Activated effector memory CD4-positive, alpha-beta T cell treated with anti-CD3 and anti-CD28 coated beads, Interleukin-2, amount 50 U/mL, for 16 hours (primary cell): ENCODE data around the gene DYTN.

Experiments
- DNase-seq: peaks from one replicate; pipeline ENCODE4 v3.0.0-alpha.2; 2020

DYTN gene

GRCh38 chr2:206696910-206697309 lies 21.3 kb downstream of the DYTN start:
- DNase-seq, result no peak

- DNase-seq, result no peak
Measured at GRCh38 chr2:206693399-206694137, 24.6 kb downstream of the DYTN start.

DNA sequence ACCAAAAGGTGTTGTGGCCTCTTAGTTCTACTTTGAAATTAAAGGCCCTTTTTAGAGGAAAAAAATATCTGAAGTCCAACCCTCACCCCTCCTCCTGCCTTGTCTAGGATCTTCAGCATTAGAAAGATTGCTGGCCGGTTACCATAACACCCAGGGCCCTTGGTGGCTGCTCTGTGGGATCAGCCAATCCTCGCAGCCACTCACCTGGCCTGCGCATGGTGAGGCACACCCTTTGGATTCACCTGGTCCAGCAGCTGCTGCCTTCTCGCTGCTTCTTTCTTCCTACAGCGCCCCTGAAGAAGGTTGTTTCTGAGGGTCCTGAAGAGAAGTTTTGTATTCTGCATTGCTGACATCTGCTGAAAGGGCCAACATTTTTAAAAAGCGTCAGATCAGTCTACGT lies 25.2 kb downstream of the DYTN start:
- DNase-seq, result no peak

DNA sequence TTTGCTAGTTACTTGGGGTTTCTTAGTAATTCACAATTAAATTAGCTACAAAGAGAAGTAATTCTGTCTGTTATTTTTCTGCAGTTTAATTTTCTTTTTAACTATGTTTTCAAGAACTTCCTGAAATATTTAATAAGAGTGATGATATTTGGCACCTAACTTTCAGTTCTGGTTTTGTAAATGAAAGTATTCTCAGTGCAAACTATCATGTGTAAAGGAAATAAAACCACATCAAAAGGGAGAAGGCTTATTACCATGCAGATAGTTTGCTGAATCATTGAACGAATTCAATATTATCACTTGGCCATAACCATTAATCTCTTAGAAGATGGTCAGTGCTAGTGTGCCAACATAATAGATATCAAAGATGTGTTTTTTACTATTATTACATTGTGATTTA lies 29.2 kb downstream of the DYTN start:
- no peak for DNase-seq

DNA sequence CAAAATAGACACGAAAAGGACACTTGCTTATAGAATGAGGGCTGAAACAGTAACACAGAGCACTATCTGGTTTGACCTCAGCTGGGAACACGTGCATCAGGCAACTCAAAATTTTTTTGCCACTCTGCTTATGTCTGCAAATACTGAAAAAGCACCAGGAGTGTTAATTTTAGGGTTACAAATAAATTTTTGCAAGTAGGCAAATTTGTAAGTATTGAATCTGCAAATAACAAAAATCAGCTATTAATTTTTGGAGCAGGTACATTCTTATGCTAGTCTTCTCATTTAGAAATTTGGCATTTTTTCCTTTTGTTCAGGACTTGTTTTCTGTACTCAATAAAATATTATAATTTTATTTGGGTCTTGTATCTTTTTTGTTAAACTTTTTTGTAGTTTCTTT lies 29.7 kb downstream of the DYTN start:
- no peak for DNase-seq

- DNase-seq, result no peak
Measured at GRCh38 chr2:206683546-206683945, 34.6 kb downstream of the DYTN start.

DNA sequence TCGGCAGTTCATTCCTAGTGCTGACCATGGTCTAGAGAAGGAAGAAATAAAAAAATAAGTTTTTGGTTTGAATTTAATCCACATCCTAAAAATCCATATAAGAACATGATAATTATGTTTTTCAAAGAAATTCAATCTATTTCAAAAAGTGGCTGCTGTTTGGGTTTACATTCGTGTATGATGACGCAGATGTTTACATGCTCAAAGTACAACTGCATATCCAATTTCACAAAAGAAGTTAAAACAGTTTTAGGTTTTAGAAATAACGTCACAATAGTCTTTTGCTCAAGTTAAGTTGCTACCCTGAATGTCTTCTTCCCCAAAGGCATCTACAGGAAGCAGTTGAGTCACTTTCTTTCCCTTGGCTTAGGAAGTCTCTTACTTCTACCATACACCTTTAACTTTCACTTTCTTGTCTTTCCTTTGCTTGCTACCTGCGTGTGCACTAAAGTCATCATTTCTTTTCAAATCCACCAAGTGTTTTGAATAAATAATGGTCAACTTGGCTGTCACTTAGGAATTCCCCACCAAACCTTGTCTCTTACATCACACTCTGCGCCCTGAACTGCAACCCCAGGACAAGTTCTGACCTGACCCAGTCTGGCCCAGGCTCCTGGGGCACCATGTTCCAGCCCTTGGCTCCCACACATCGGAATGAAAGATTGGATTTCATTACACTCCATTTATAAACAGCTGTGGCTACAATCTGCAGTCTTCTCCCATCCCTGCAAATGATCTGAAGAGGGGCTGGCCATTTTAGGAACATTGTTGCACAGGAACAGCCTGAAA lies 47.5 kb downstream of the DYTN start:
- DNase-seq, result no peak

- no peak for DNase-seq
Measured at GRCh38 chr2:206665251-206665650, 52.9 kb downstream of the DYTN start.

DNA sequence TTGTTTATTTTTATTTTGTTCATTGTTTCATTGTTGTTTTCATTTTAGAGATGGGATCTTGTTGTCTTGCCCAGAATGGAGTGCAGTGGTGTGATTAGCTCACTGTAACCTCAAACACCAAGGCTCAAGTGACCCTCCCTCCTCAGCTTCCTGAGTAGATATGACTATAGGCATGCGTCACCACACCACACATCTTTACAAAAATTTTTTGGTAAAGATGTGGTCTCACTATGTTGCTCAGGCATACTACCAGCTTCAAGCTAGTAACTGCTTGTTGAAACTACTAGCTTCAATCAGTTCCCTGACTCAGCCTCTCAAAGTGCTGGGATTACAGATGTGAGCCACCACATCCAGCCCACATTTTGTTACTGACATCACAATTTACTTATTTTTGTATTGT lies 61.1 kb downstream of the DYTN start:
- no peak for DNase-seq

GRCh38 chr2:206647985-206648384 lies 70.2 kb downstream of the DYTN start:
- DNase-seq, result no peak

DNA sequence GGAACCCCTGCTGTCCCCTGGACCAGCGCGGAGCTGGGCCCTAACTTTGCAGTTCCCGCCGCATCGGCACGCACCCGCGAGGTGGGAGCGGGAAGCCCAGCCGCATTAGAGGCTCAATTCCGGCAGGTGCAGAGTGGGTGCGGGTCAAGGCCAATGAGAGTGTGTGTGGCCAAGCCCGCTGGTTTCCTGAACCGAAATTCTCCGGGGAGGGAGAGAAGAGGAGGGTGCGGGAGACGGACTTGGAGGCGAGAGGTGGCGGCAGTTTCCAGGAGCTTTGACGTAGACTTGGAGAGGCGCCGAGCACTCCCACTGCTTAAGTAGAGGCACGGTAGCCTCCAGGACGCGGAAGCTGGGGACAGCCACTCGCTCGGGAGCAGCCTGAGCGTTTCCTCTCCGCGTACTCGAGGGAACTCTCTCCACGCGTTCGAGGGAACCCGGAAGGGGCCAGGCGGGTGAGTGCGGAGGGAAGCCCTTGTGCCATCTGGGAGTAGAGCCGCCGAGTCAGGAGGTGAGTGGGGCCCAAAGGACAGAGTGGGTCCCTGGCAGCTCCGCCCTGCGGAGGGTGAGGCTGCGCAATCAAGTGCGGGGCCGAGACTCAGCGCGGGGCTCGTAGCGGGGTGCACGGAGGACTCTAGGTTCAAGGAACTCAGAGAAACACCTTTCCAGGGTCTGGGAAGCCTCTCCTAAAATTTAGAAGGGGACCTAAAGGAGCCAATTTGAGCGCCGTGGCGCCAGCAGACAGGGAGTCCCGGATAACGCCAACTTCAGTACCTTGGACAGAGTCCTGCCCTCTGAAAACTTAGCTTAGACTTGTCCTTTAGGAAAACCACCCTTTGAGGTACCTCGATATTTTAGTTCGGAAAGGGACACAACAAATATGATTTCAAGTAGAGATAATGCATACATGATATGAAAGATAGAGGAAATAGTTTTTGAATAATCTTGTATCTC lies 75.8 kb downstream of the DYTN start, which contains the start of gene FAM237A:
TSS of gene FAM237A (plus strand) at position 413 of the 951 bp plus-strand sequence. CDS start 1,750 bp downstream, outside the sequence.
- no peak for DNase-seq

- no peak for DNase-seq
Measured at GRCh38 chr2:206641226-206641625, 77.0 kb downstream of the DYTN start.

- no peak for DNase-seq
Measured at GRCh38 chr2:206639636-206640035, 78.6 kb downstream of the DYTN start.

GRCh38 chr2:206635015-206635414 lies 83.2 kb downstream of the DYTN start:
- no peak for DNase-seq

DNA sequence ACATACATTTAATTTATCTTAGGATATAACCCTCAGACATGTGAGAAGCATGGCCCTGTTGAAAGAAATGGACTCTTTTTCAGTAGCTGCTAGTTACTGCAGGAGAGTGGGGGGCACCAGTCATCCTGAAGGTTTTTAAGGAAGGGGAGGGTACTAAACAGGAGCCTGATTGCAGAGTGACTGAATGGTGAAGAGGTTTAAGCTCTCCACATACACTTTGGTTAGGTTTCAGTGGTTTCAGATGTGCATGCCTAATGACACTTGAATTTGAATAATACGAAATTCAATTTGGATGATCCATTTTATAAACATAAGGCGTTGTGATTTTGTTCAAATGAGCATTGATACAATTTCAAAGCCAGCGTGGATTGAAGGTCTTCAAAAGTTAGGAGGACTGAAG lies 86.9 kb downstream of the DYTN start:
- DNase-seq, result no peak

DNA sequence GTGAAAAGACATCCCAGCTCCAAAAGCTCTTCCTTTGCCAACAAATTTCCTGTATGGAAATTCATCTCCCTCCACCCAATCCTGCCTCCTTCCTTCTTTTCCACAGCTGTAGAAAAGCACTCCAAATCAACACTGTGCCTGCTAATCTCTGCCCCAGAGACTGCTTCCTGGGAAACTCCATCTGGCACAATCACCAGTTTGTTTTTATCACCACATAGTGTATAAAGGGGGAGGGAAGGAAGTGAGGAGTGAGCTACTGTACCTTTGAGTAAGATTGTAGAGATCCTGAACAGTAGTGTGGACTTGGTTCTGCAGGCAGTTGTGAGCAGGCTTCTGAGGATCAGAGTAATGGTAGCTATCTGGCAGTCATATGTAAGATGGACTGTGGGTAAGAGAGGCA lies 90.6 kb downstream of the DYTN start:
- DNase-seq, result no peak

DNA sequence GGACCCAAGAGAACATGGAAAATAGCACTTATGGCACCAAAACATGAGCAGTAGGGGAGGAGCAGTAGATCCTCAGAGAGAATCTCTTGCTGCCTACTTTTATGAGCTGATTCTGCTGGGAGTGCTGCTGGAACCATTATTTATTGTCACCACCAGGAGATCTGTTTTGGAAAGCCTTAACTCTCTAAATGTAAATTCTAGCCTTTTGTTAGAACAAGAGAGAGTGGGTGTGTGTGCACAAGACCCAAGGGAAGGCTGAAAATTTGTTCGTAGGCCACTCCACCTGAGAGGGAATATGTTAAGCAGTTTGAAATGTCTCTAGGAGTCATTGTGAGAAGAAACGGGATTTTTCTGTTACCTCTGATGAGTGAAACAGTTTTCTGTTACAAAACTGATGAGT lies 92.1 kb downstream of the DYTN start:
- DNase-seq, result no peak

GRCh38 chr2:206619011-206619410 lies 99.2 kb downstream of the DYTN start:
- no peak for DNase-seq

- DNase-seq, result no peak
Measured at GRCh38 chr2:206616151-206616550, 102.0 kb downstream of the DYTN start.

- no peak for DNase-seq
Measured at GRCh38 chr2:206615417-206616089, 102.6 kb downstream of the DYTN start.

DNA sequence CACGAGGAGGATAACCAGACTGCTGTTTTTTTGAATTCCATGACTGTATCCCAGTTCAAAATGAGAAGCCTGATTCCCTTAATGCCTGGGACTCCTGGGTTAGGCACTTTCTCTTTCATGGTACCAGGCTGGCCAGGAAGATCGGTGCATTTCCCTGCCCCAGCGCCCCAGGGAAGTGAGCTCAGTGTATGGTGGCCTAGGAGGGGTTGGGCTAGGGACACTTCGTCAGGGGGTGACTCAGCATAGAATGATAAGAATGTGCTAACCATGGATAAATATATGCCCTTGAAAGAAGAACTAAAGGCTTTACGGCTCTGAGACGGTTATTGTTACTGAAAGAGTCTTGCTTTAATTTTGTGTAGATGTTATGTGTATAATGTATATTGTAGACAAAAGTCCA lies 103.4 kb downstream of the DYTN start:
- no peak for DNase-seq

DNA sequence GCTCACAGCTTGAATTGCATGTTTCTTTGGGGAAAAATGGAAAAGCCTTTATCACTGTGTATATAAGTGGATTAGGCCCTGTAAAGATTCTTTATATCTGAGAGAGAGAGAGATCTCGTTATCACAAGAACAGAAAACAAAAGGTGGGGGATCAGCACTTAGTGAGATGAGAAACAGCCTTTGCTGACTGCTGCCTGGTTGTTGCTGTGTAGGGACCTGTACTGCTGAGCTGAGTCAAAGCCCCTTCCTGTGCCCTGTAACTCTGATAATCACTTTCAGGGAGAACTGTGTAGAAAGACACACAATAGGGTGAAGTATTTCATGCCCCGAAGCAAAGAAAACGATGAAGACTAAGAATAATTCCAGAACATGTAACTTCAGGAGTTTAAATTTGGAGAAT lies 106.5 kb downstream of the DYTN start:
- no peak for DNase-seq

- DNase-seq, result no peak
Measured at GRCh38 chr2:206611191-206611590, 107.0 kb downstream of the DYTN start.
